ENCODE data around the gene CFAP161.

GRCh38 chr15:81160312-81161159, 26.5 kb downstream of the CFAP161 start:
- TF ChIP-seq CTCF (IDR thresholded peaks at IDR 0.05) (no peak), POLR2A (IDR thresholded peaks at IDR 0.05) (no peak)

Measured in Peyer's patch (tissue), 4 donors.